TTC549 (cell line): ENCODE data around the gene RPS6KB2.

Experiments used
- FAIRE-seq: peaks from 2 replicates; lab custom pipeline; 2012; peaks lifted over from hg19 to GRCh38; lab: Jason Lieb, UNC

RPS6KB2 gene

GRCh38 chr11:67428052-67429001 is at the start of gene RPS6KB2:
Gene RPS6KB2, plus strand, starts transcription at chr11:67428494. Its CDS starts 52 bp downstream, at chr11:67428546.
- peak; percentile 71 for FAIRE-seq

GRCh38 chr11:67378544-67378943 is 49.8 kb upstream of the RPS6KB2 start:
- no peak for FAIRE-seq

- FAIRE-seq, result no peak
These were observed 48.9 kb upstream of the RPS6KB2 start for GRCh38 chr11:67379061-67380058.

- no peak for FAIRE-seq
These were observed 46.9 kb upstream of the RPS6KB2 start for GRCh38 chr11:67381244-67381972.

GRCh38 chr11:67382276-67383136 is 45.8 kb upstream of the RPS6KB2 start:
- FAIRE-seq, result no peak

- FAIRE-seq, result no peak
These were observed 43.4 kb upstream of the RPS6KB2 start for GRCh38 chr11:67384851-67385366.

- no peak for FAIRE-seq
These were observed 41.2 kb upstream of the RPS6KB2 start for GRCh38 chr11:67387069-67387468.

- no peak for FAIRE-seq
These were observed 40.8 kb upstream of the RPS6KB2 start for GRCh38 chr11:67387518-67387917.

- no peak for FAIRE-seq
These were observed 38.8 kb upstream of the RPS6KB2 start for GRCh38 chr11:67389477-67389876.

- FAIRE-seq, result no peak
These were observed 37.4 kb upstream of the RPS6KB2 start for GRCh38 chr11:67390947-67391303.

- FAIRE-seq, result no peak
These were observed 36.8 kb upstream of the RPS6KB2 start, which contains the start of gene RAD9A for GRCh38 chr11:67391304-67392182. Gene RAD9A, plus strand, starts transcription at chr11:67391986. Its CDS starts 59 bp downstream, at chr11:67392045.

- no peak for FAIRE-seq
These were observed 36.0 kb upstream of the RPS6KB2 start for GRCh38 chr11:67392183-67392715.

- no peak for FAIRE-seq
These were observed 34.9 kb upstream of the RPS6KB2 start for GRCh38 chr11:67393437-67393836.

GRCh38 chr11:67393990-67394389 is 34.3 kb upstream of the RPS6KB2 start:
- FAIRE-seq, result no peak

- no peak for FAIRE-seq
These were observed 32.6 kb upstream of the RPS6KB2 start for GRCh38 chr11:67395555-67396258.

GRCh38 chr11:67396259-67396581 is 32.1 kb upstream of the RPS6KB2 start:
- FAIRE-seq, result no peak

- no peak for FAIRE-seq
These were observed 31.5 kb upstream of the RPS6KB2 start for GRCh38 chr11:67396587-67397389.

- FAIRE-seq, result no peak
These were observed 30.8 kb upstream of the RPS6KB2 start for GRCh38 chr11:67397536-67397935.
